NCI-H146 treated with DMSO at 0.1 percent for 48 hours (cell line): ENCODE results near the gene CDC42BPA.
"Not testable (repeated sequence)": the region's sequence is repeated elsewhere in the genome, so short reads cannot be mapped to it uniquely, and the experiment has no call there.

Experiments
- DNase-seq: peaks from one replicate; lab custom pipeline; 2025; ENCODE audit not compliant: unreplicated experiment; lab: John Stamatoyannopoulos, UW

CDC42BPA gene

GRCh38 chr1:227318016-227318852, at the start of gene CDC42BPA:
TSS of gene CDC42BPA (minus strand) at chr1:227318492. CDS start at chr1:227317182, 1,310 bp downstream.
- peak; percentile 80 for DNase-seq

GRCh38 chr1:227368009-227368408, 49.7 kb upstream of the CDC42BPA start:
- DNase-seq, result no peak

DNA sequence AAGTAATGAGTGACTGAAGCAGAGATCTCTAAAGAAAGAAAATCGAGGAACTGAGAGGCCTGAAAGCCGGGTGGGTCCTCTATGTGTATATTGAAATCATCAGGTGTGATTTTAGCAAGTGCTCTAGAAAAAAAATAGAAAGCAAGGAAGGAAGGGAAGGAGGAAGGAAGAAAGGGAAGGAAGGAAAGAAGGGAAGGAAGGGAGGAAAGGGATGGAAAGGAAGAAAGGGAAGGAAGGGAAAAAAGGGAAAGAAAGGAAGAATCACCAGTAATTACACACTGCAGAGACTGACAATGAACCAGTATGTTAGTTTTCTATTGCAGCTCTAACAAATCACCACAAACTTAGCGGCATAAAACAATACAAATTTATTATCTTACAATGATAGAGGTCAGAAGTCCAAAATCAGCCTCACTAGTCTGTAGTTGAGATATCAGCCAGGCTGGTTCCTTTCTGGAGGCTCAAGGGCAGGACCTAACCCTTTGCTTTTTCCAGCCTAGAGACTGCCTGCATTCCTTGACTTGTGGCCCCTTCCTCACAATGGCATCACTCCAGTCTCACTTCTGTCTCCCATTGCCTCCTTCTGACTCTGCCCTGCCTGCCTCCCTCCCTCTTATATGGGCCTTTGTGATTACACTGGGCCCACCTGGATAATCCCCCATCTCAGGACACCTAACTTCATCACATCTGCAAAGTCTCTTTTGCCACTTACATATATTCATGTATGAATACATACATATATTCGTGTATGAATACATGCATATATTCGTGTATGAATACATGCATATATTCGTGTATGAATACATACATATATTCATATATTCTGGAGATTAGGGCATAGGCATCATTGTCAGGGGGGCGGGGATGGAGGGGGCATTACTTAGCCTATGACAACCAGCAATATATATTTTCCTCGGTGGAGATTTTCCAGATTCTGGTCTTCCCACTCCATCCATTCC, 47.5 kb upstream of the CDC42BPA start:
- DNase-seq, result no peak

DNA sequence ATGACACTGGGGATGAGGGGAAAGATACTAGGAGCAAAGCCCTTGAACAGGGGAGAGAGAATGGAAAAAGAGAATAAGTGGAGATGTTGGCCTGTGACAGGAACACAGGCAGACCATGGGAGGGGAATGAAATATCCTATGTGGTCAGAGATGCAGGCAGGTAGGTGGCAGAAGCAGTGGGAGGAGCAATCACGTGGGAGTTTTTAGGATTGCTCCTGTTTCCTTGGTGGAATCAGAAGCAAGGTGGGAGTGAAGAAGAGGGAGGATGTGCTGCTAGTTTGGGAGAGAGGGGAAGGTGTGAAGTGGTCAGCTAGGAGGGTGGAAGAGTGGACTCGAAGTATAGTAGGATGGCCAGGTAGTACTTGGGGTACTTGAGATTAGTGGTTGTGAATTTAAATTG, 46.4 kb upstream of the CDC42BPA start:
- no peak for DNase-seq

DNA sequence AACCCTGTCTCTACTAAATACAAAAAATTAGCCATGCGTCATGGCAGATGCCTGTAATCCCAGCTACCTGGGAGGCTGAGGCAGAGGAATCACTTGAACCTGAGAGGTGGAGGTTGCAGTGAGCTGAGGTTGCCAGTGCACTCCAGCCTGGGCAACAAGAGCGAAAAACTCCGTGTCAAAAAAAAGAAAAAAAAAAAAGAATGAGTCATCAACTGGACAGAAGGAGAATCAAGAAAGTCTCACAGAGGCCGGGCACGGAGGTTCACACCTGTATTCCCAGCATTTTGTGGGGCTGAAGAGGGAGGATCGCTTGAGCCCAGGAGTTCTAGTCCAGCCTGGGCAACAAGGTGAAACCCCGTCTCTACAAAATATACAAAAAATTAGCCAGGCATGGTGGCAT, 45.5 kb upstream of the CDC42BPA start:
- no peak for DNase-seq

GRCh38 chr1:227362039-227362438, 43.7 kb upstream of the CDC42BPA start:
- no peak for DNase-seq

GRCh38 chr1:227357927-227358302, 39.6 kb upstream of the CDC42BPA start:
- DNase-seq, result no peak

DNA sequence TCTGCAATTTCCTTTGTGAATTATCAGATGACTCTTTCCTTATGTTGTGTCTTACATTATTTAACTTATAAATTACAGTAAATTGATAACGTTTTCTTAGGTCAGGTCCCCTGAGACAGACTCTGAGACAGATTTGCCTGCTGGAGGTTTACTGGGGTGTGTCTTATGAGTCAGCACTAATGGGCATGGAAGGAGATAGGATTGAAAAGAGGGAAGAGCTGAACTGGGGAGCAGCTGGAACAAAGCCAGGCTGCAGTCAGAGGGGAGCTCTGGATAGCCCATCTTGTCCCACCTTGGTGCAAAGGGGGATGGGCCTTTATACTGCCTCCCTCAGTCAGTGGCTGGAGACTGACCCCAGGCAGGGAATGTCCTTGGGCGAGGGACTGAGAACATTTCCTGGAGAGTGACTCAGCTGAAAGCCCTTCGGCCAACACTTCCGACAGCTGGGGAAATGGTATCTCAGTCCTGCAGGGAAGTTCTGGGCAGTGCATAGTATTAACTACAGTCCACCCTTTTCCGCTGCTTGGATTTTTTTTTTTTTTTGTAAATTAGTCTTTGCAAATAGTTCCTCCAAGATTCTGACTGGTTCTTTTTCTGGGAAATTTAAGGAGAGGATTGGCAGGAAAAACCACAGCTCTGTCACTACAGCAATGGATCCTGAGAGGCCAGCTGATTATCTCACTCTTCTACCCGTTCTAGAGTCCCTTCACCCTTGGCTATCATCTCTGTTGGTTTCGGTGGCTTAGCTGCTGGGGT, 39.1 kb upstream of the CDC42BPA start:
- no peak for DNase-seq

DNA sequence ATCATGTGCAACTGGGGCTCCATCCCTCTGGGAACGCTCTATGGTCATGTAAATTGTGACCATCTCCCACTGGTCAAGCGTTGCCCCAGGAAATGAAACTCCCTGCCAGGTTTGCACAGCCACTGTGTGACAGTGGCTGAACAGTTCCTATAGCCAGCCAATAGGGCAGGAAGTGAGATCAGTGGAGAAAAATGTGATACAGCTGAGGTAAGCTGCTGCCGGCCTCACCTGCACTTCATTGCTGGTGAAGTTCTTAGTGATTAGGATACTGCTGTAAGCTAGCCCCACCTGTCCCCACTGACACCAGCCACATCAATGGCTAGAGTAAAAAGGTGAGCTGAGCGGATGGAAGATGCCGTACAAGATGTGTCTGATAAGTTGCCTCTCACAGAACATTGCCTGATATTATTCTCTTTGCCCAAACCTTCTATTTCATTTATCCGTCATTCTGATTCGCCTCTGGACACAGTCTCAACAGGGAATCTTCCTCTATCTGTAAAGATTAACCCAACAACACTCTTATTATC, 38.4 kb upstream of the CDC42BPA start:
- DNase-seq, result peak; percentile 65

GRCh38 chr1:227355542-227356245, 37.4 kb upstream of the CDC42BPA start:
- DNase-seq, result no peak

- no peak for DNase-seq
These were observed 34.9 kb upstream of the CDC42BPA start for GRCh38 chr1:227353186-227353585.

GRCh38 chr1:227352164-227352563, 33.9 kb upstream of the CDC42BPA start:
- DNase-seq, result not testable (repeated sequence)

DNA sequence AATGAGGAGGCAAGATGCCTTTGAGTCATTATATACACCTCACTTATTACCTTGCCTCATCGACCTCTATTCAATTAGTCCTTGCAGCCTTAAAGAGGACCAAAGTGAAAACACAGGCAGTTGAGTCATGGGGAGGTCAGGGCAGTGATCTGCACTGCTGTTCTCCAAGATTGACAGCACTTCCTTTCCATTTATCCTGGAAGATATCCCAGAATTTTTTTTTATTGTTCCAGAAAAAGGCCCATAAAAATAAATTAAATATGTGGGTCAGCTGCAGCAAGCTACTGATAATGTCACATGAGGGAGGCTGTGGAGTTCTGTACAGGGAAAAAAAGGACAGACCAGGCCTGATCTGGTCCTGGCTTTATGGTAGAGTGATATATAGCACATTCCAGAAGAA, 33.2 kb upstream of the CDC42BPA start:
- no peak for DNase-seq

GRCh38 chr1:227349967-227350366, 31.7 kb upstream of the CDC42BPA start:
- DNase-seq, result no peak

- DNase-seq, result no peak
These were observed 25.6 kb upstream of the CDC42BPA start for GRCh38 chr1:227343727-227344551.

DNA sequence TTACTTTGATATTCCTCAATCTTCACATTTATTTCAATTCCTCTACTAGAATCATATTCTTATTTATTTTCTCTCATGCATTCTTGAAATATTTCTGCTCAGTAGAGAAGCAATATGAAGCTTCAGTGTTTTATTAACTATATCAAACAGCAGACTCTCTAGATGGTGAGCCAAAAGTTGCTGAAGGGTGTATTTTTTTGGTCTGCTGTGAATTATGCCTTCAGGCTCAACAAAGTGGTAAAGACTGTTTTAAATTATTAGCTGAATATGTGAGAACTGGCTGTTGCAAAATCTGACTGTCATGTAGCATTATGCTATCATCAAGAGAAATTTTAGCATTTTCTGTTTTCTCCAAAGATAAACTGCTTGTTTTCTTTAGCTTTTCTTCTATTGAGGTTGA, 24.9 kb upstream of the CDC42BPA start:
- no peak for DNase-seq

- no peak for DNase-seq
These were observed 24.0 kb upstream of the CDC42BPA start for GRCh38 chr1:227342075-227342829.

DNA sequence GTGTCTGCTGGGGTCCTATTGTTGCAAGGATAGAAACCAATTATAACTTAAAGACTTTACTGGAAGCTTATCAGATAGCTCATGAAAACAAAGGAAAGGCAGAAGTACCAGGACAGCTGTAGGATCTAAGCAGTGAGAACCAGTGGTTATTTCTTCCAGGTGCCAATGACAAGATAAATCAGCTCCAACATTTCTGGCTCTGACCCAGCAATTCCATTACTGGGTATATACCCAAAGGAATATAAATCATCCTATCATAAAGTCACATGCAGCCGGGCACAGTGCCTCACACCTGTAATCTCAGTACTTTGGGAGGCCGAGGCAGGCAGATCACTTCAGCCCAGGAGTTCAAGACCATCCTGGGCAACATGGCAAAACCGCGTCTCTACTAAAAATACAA, 17.8 kb upstream of the CDC42BPA start:
- not testable (repeated sequence) for DNase-seq
